ENCODE measurements around the gene LNX2. TPM values are rescaled to one million over a fixed set of nuclear protein-coding genes. Genes with fewer than 3 reads are reported as not detected.

LNX2 gene
- polyA plus RNA-seq (2011; rRNA removed) (4.6 and 5.5 TPM in 2 replicates), polyA minus RNA-seq (2011; rRNA and poly(A)+ RNA removed) (4.2 and 6.9 TPM in 2 replicates)

- TF ChIP-seq CTCF (IDR thresholded peaks at IDR 0.05; ENCODE audit: insufficient read depth, low read depth, low read length) = no peak
- CTCF ChIA-PET = interaction anchor here (0.9 to 2.6 kb wide), 7 partner anchors 12 to 206 kb away, joined by 3 to 18 read pairs (median 7); no protein-coding TSS in a partner anchor
- peak; percentile 67 for DNase-seq (ENCODE audit: low read depth)
- Histone ChIP-seq H3K4me3 (ENCODE audit: low read depth, low read length) (peak within 1 kb of the TSS; percentile 87), H3K36me3 (ENCODE audit: control insufficient read depth, insufficient read depth, low read length) (no peaks in the 10 kb centered on the region), H3K27me3 (ENCODE audit: control insufficient read depth, insufficient read depth, low read length) (no peaks in the 10 kb centered on the region)
- POLR2A ChIA-PET = interaction anchor here (0.7 to 1.0 kb wide), 2 partner anchors 20 to 24 kb away, joined by 3 read pairs; no protein-coding TSS in a partner anchor
Observed at GRCh38 chr13:27620377-27621115, at the start of gene LNX2. LNX2 (minus strand) TSS chr13:27620529; CDS start chr13:27581703, 38,826 bp downstream.

- no peak for TF ChIP-seq CTCF (IDR thresholded peaks at IDR 0.05; ENCODE audit: insufficient read depth, low read depth, low read length)
- no peak for DNase-seq (ENCODE audit: low read depth)
- Histone ChIP-seq H3K4me3 (ENCODE audit: low read depth, low read length) (no peak overlapping the region), H3K36me3 (ENCODE audit: control insufficient read depth, insufficient read depth, low read length) (peaks cover 1% of the 10 kb centered on the region), H3K27me3 (ENCODE audit: control insufficient read depth, insufficient read depth, low read length) (no peaks in the 10 kb centered on the region)
- POLR2A ChIA-PET = no interaction called here
- CTCF ChIA-PET = interaction anchor here (1.5 kb wide), 1 partner anchor 42 kb away, joined by 4 read pairs; no protein-coding TSS in a partner anchor
Observed at GRCh38 chr13:27667946-27668345, 47.6 kb upstream of the LNX2 start.

- H3K4me3 ChIP-seq (ENCODE audit: low read depth, low read length) = no peak overlapping the region
- POLR2A ChIA-PET = no interaction called here
- CTCF ChIA-PET = interaction anchor here (1.2 kb wide), 1 partner anchor 134 kb away, joined by 3 read pairs; no protein-coding TSS in a partner anchor
- peaks cover 1% of the 10 kb centered on the region for H3K36me3 ChIP-seq (ENCODE audit: control insufficient read depth, insufficient read depth, low read length)
- no peak for DNase-seq (ENCODE audit: low read depth)
- TF ChIP-seq CTCF (IDR thresholded peaks at IDR 0.05; ENCODE audit: insufficient read depth, low read depth, low read length) = no peak
- no peaks in the 10 kb centered on the region for H3K27me3 ChIP-seq (ENCODE audit: control insufficient read depth, insufficient read depth, low read length)
Observed at GRCh38 chr13:27666951-27667350, 46.6 kb upstream of the LNX2 start.

GRCh38 chr13:27665761-27666160 is 45.4 kb upstream of the LNX2 start:
- Histone ChIP-seq H3K4me3 (ENCODE audit: low read depth, low read length) (no peak overlapping the region), H3K36me3 (ENCODE audit: control insufficient read depth, insufficient read depth, low read length) (peaks cover 1% of the 10 kb centered on the region), H3K27me3 (ENCODE audit: control insufficient read depth, insufficient read depth, low read length) (no peaks in the 10 kb centered on the region)
- ChIA-PET POLR2A (no interaction called here), CTCF (interaction anchor here (1.0 to 1.2 kb wide), 3 partner anchors 23 to 300 kb away, joined by 3 read pairs; no protein-coding TSS in a partner anchor)
- DNase-seq (ENCODE audit: low read depth) = no peak
- TF ChIP-seq CTCF (IDR thresholded peaks at IDR 0.05; ENCODE audit: insufficient read depth, low read depth, low read length) = no peak

- ChIA-PET POLR2A (no interaction called here), CTCF (interaction anchor here (1.0 to 1.1 kb wide), 2 partner anchors 23 to 299 kb away, joined by 3 read pairs; no protein-coding TSS in a partner anchor)
- TF ChIP-seq CTCF (IDR thresholded peaks at IDR 0.05; ENCODE audit: insufficient read depth, low read depth, low read length) = peak; percentile 31; the same call in 1 of the 2 replicates
- no peak overlapping the region for H3K4me3 ChIP-seq (ENCODE audit: low read depth, low read length)
- H3K36me3 ChIP-seq (ENCODE audit: control insufficient read depth, insufficient read depth, low read length) = peaks cover 3% of the 10 kb centered on the region
- no peaks in the 10 kb centered on the region for H3K27me3 ChIP-seq (ENCODE audit: control insufficient read depth, insufficient read depth, low read length)
- no peak for DNase-seq (ENCODE audit: low read depth)
Observed at GRCh38 chr13:27665333-27665732, 45.0 kb upstream of the LNX2 start.

Measured in BJ (cell line).